Activated CD8-positive, alpha-beta T cell treated with anti-CD3 and anti-CD28 coated beads for 36 hours (primary cell): Measurements from ENCODE around the gene CRTC1. TPM values are rescaled to one million over a fixed set of nuclear protein-coding genes. Genes with fewer than 3 reads are reported as not detected.
A peak's percentile ranks its signal among the peaks of the same experiment; 100 is the strongest.
"Not testable (repeated sequence)": the region's sequence is repeated elsewhere in the genome, so short reads cannot be mapped to it uniquely, and the experiment has no call there.

Experiments used
- ATAC-seq: fragments of 200-7000 bp; cut with Tn5 transposase; one replicate; pipeline ENCODE4 v1.10.0; 2021; ENCODE audit warnings: mild to moderate bottlenecking, moderate library complexity
- CTCF ChIA-PET: fragments of 350-600 bp; sonication (Branson Sonifier 250); formaldehyde crosslinking; loops from one replicate; lab custom pipeline; 2021; ENCODE audit warnings: antibody characterized with exemption; lab: Charles Lee
- POLR2A ChIA-PET: fragments of 350-600 bp; sonication (Branson Sonifier 250); formaldehyde crosslinking; loops from one replicate; lab custom pipeline; 2021; ENCODE audit warnings: antibody characterized with exemption; lab: Charles Lee
- DNase-seq: peaks from one replicate; pipeline ENCODE4 v3.0.0-alpha.2; 2020
- H3K27ac Mint-ChIP-seq: one replicate; pipeline ENCODE4 v1.8.0; 2021; ENCODE audit warnings: mild to moderate bottlenecking, mixed read lengths
- H3K27me3 Mint-ChIP-seq: one replicate; pipeline ENCODE4 v1.8.0; 2021; ENCODE audit warnings: mixed read lengths
- H3K36me3 Mint-ChIP-seq: one replicate; pipeline ENCODE4 v1.8.0; 2021; ENCODE audit warnings: low read depth, mixed read lengths
- H3K4me1 Mint-ChIP-seq: one replicate; pipeline ENCODE4 v1.8.0; 2021; ENCODE audit warnings: low read depth, mixed read lengths
- H3K4me3 Mint-ChIP-seq: one replicate; pipeline ENCODE4 v1.8.0; 2021; ENCODE audit warnings: mild to moderate bottlenecking, moderate library complexity, mixed read lengths
- H3K9me3 Mint-ChIP-seq: one replicate; pipeline ENCODE4 v1.8.0; 2021; ENCODE audit warnings: mixed read lengths
- intact Hi-C: fragments of 100-400 bp; cut with micrococcal nuclease; formaldehyde crosslinking; loops from one replicate; pipeline ENCODE4 v1.10.0; 2022
- total RNA-seq, 2 experiments: library from RNA; stranded (reverse); gene quantifications; one replicate each; pipeline ENCODE4 v1.2.3, GENCODE V29; 2021
- TF ChIP-seq, protein P1 (sequence below): fragments of 200-600 bp; IDR thresholded peaks from one replicate; pipeline ENCODE4 v1.8.0; 2022; ENCODE audit warnings: antibody characterized with exemption, mild to moderate bottlenecking

CRTC1 gene
- total RNA-seq, 2 experiments from 2014 or later: 4.4 to 4.5 TPM

DNA sequence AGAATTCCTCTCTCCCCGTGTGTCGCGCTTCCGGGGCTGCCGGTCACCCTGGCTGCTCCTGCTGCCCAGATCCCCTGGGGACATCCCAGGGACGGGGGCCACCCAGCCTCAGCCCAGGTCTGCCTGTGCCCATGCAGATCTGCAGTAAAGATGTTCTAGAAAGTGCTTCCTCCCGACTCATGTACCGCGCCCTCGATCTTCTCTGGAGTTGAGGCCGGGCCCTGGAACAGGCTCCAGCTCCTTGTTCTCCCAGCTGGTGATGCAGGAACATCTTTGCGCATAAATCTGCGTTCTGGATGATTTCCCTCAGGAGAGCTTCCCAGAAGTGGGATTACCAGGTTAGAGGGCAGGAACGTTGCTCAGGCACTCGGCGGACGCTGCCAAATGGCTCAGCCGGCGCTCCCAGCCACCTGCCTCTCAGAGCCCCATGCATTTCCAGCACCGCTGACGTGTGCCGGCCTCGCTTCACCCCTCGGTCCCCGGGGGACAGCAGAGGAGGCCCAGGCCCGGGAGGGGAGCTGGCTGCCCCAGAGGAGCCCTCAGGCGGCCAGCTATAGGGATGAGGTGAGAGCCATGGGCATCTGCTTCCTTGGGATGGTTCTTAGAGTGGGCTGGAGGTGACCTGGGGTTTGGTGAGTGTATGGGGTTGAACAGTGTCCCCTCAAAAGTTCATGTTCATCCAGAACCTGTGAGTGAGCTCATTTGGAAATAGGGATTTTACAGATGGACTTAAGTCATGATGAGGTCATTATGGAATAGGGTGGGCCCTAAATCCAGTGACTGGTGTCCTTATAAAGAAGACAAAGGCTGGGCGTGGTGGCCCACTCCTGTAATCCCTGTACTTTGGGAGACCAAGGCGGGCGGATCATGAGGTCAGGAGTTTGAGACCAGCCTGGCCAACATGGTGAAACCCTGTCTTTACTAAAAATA lies 42.6 kb downstream of the CRTC1 start:
- Mint-ChIP-seq H3K4me1 (peaks cover 13% of the 10 kb centered on the region), H3K27ac (no peak overlapping the region), H3K27me3 (no peaks in the 10 kb centered on the region), H3K9me3 (no peaks in the 10 kb centered on the region), H3K36me3 (no peaks in the 10 kb centered on the region), H3K4me3 (no peak overlapping the region)
- no peak for ATAC-seq
- DNase-seq: no peak
- TF ChIP-seq, protein P1, sequence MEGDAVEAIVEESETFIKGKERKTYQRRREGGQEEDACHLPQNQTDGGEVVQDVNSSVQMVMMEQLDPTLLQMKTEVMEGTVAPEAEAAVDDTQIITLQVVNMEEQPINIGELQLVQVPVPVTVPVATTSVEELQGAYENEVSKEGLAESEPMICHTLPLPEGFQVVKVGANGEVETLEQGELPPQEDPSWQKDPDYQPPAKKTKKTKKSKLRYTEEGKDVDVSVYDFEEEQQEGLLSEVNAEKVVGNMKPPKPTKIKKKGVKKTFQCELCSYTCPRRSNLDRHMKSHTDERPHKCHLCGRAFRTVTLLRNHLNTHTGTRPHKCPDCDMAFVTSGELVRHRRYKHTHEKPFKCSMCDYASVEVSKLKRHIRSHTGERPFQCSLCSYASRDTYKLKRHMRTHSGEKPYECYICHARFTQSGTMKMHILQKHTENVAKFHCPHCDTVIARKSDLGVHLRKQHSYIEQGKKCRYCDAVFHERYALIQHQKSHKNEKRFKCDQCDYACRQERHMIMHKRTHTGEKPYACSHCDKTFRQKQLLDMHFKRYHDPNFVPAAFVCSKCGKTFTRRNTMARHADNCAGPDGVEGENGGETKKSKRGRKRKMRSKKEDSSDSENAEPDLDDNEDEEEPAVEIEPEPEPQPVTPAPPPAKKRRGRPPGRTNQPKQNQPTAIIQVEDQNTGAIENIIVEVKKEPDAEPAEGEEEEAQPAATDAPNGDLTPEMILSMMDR: no peak
- POLR2A ChIA-PET: no interaction called here
- CTCF ChIA-PET: no interaction called here
- intact Hi-C loops: no loop called here

DNA sequence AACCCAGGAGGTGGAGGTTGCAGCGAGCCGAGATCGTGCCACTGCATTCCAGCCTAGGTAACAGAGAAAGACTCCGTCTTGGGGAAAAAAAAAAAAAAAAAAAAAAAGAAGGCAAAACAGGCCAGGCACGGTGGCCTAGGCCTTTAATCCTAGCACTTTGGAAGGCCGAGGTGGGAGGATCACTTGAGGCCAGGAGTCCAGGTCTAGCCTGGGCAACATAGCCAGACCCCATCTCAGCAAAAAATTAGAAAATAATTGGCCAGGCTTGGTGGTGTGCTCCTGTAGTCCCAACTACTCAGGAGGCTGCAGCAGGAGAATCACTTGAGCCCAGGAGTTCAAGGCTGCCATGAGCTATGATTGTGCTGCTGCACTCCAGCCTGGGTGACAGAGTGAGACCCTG lies 43.4 kb downstream of the CRTC1 start:
- intact Hi-C loops: no loop called here
- DNase-seq: no peak
- POLR2A ChIA-PET: no interaction called here
- Mint-ChIP-seq H3K4me1 (peaks cover 16% of the 10 kb centered on the region), H3K27ac (no peak overlapping the region), H3K4me3 (no peak overlapping the region), H3K9me3 (no peaks in the 10 kb centered on the region), H3K27me3 (no peaks in the 10 kb centered on the region), H3K36me3 (no peaks in the 10 kb centered on the region)
- CTCF ChIA-PET: no interaction called here
- ATAC-seq: no peak
- TF ChIP-seq, protein P1: no peak

DNA sequence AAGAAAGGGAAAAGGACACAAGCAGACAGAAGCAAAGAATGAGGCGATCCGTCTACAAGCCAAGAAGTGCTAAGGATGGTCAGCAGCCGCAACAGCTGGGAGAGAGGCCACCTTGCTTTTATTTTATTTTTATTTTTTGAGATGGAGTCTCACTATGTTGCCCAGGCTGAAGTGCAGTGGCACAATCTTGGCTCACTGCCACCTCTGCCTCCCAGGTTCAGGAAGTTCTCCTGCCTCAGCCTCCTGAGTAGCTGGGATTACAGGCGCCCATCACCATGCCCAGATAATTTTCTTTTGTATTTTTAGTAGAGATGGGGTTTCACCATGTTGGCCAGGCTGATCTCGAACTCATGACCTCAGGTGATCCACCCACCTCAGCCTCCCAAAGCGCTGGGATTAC lies 44.1 kb downstream of the CRTC1 start:
- POLR2A ChIA-PET, ATAC-seq, H3K27ac Mint-ChIP-seq, CTCF ChIA-PET, H3K27me3 Mint-ChIP-seq, H3K36me3 Mint-ChIP-seq, DNase-seq, H3K9me3 Mint-ChIP-seq, intact Hi-C loops, H3K4me3 Mint-ChIP-seq: not testable (repeated sequence)
- peaks cover 16% of the 10 kb centered on the region for H3K4me1 Mint-ChIP-seq

DNA sequence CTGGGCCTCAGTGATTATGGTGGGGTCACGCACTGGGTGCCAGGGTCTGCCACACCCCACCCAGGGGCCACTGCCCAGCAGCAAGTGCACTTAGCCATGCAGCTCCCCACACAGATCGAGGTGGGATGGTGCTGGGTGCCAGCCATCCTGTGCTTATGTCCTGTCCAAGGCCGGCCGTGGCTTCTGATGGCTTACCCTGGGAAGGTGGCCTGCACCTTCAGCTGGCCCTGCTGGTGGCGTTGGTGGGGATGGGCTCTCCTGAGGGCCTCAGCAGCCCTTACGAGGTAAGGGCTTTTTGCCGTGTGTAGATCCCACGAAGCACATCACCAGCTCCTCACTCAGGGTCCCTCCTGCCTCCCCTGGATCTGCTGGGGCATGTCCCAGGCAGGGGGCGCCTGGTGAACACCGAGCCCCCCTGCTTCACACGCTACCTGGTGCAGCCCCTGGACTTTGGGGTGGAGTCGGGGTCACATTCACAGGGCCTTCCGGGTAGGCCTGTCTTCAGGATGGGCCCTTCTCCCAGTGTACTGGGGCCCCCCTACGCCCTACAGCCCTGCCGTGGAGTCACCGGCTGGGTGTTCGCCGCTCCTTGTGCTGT lies 46.6 kb downstream of the CRTC1 start:
- intact Hi-C loops: no loop called here
- no peaks in the 10 kb centered on the region for H3K27me3 Mint-ChIP-seq
- no peaks in the 10 kb centered on the region for H3K9me3 Mint-ChIP-seq
- CTCF ChIA-PET: no interaction called here
- ATAC-seq (no peak), DNase-seq (no peak)
- peaks cover 3% of the 10 kb centered on the region for H3K4me1 Mint-ChIP-seq
- TF ChIP-seq, protein P1: no peak
- POLR2A ChIA-PET: no interaction called here
- H3K4me3 Mint-ChIP-seq: no peak overlapping the region
- no peaks in the 10 kb centered on the region for H3K36me3 Mint-ChIP-seq
- H3K27ac Mint-ChIP-seq: no peak overlapping the region

DNA sequence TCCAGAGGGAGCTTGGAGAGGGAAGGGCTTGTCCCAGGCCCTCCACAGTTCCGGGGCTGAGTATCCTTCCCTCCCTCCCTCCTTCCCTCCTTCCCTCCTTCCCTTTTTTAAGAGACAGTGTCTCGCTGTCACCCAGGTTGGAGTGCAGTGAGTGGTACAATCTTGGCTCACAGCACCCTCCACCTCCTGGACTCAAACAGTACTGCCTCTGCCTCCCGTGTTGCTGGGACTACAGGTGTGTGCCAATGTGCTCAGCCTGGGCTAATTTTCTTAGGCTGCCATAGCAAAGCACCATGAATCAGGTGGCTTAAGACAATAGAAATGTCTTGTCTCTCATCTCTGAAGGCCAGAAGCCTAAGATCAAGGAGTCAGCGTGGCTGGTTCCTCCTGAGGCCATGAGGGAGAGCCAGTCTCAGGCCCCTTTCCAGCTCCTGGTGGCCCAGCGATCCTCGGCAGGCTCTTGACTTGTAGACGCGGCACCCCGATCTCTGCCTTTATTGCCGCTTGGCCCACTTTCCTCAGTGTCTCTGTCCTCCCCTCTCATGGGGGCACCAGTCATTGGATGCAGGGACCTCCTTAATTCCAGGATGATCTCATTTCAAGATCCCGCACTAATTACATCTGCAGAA lies 47.5 kb downstream of the CRTC1 start:
- no peak overlapping the region for H3K27ac Mint-ChIP-seq
- TF ChIP-seq, protein P1: no peak
- peaks cover 3% of the 10 kb centered on the region for H3K4me1 Mint-ChIP-seq
- no peak for DNase-seq
- POLR2A ChIA-PET: no interaction called here
- intact Hi-C loops: no loop called here
- H3K27me3 Mint-ChIP-seq: no peaks in the 10 kb centered on the region
- no peaks in the 10 kb centered on the region for H3K9me3 Mint-ChIP-seq
- no peak overlapping the region for H3K4me3 Mint-ChIP-seq
- ATAC-seq: peak; percentile 39
- no peaks in the 10 kb centered on the region for H3K36me3 Mint-ChIP-seq
- CTCF ChIA-PET: no interaction called here
